Adrenal gland (tissue), 12 donors: ENCODE measurements around the gene TMEM158. TPM values are rescaled to one million over a fixed set of nuclear protein-coding genes. Genes with fewer than 3 reads are reported as not detected.

Source experiments
- DNase-seq, 7 donors: peaks; one replicate each; pipeline ENCODE4 v3.0.0-alpha.2; 2019 to 2020
- H3K27ac ChIP-seq, 5 donors: fragments of 200-600 bp; sonication (generic) in 4 of 5; 1 replicate in 3 of 5; 2 replicates in 2 of 5; pipeline versions ENCODE4 v1.5.1 to v1.8.0; 2016 to 2020; ENCODE audit warnings: mild to moderate bottlenecking in 1 of 5
- H3K27me3 ChIP-seq: fragments of 200-600 bp; 2 replicates; pipeline ENCODE4 v1.8.0; 2021
- H3K36me3 ChIP-seq, 2 donors: fragments of 200-600 bp; replicated peaks in 1 of 2; 1 replicate in 1 of 2; 2 replicates in 1 of 2; pipeline versions ENCODE4 v1.5.1 to v1.8.0; 2018 to 2022
- H3K4me1 ChIP-seq, 2 donors: fragments of 200-600 bp; replicated peaks in 1 of 2; 1 replicate in 1 of 2; 2 replicates in 1 of 2; pipeline versions ENCODE4 v1.5.1 to v1.8.0; 2018 to 2021
- H3K4me3 ChIP-seq, 4 donors: fragments of 200-600 bp; sonication (generic) in 3 of 4; one replicate each; pipeline ENCODE4 v1.5.1; 2016 to 2018
- H3K9me3 ChIP-seq, 3 donors: fragments of 200-600 bp; sonication (generic) in 1 of 3; replicated peaks in 1 of 3; 1 replicate in 2 of 3; 2 replicates in 1 of 3; pipeline versions ENCODE4 v1.5.1 to v1.8.0; 2016 to 2021
- CTCF ChIP-seq, 6 experiments: fragments of 450-650 bp in 4 of 6; fragments of 200-600 bp in 2 of 6; sonication (generic) in 1 of 6; IDR thresholded peaks; 1 replicate in 5 of 6; 2 replicates in 1 of 6; pipeline versions ENCODE4 v1.5.1 to v1.8.0; 2016 to 2021; ENCODE audit warnings: antibody characterized with exemption in 6 of 6, mild to moderate bottlenecking in 2 of 6, moderate library complexity in 1 of 6
- POLR2A ChIP-seq, 2 donors: fragments of 450-650 bp; IDR thresholded peaks; one replicate each; pipeline ENCODE4 v1.6.1; 2017; ENCODE audit warnings: antibody characterized with exemption in 2 of 2, mild to moderate bottlenecking in 2 of 2, moderate library complexity in 1 of 2
- WGBS, 4 donors: extraction: QIAGEN DNeasy Blood & Tissue Kit in 2 of 4; methylation state at CpG; one replicate each; pipeline versions ENCODE4 v1.1.5 to v1.1.7; 2013 to 2017; 5-methylcytosine and 5-hydroxymethylcytosine counted together
- intact Hi-C, 2 donors: fragments of 100-400 bp; cut with DNase I; formaldehyde crosslinking; loops; one replicate each; pipeline versions ENCODE4 v1.14.1 to v1.15.0; 2022 to 2023
- polyA plus RNA-seq, 3 donors: library from polyadenylated mRNA; stranded (reverse); fragments of 200-250 nt in 2 of 3; fragments of 350-450 nt in 1 of 3; fragmentation: Illumina TruSeq in 1 of 3; extraction: RNeasy Lipid Tissue Mini Kit (QIAGEN cat#74804) in 1 of 3; gene quantifications; one replicate each; pipeline ENCODE4 v1.2.3, GENCODE V29; 2013 to 2014
- total RNA-seq, 9 donors: library from RNA; depleted of rRNA in 4 of 9; stranded (reverse); fragments of >200 nt in 4 of 9; fragments of 120-200 nt in 1 of 9; fragmentation: NEBNext Ultra II Directional in 1 of 9; extraction: Animal tissue kit (Norgen Biotek cat#: 25700) in 1 of 9; gene quantifications; one replicate each; pipeline versions ENCODE4 v1.1.0 to v1.2.4, GENCODE V29; 2013 to 2023
- donor health status: healthy with polysubstance abuse.
- donor health status: Bipolar disorder and iron deficiency.
- donor health status: DM: yes; HTN: yes; CAD: no.
- donor health status: DM: no; HTN: no; CAD: no.
- donor health status: DM: no; HTN: no; CAD: no.
- donor health status: DM: yes; HTN: yes; CAD: no.

TMEM158 gene
- total and polyA plus RNA-seq, 12 donors = 2.1 to 31.4 (median 14.0) TPM

GRCh38 chr3:45218578-45219390 lies 7.3 kb downstream of the TMEM158 start:
- Histone ChIP-seq H3K27me3 (no peaks in the 10 kb centered on the region), H3K9me3 (no peaks in the 10 kb centered on the region), H3K4me3 (no peak overlapping the region), H3K27ac (peak overlapping the region in 4 of 5 donors; percentile 3 to 77 (median 48)), H3K4me1 (peaks cover 7 to 12% of the 10 kb centered on the region in 2 donors), H3K36me3 (no peaks in the 10 kb centered on the region)
- WGBS, 4 donors = 37 to 56% (median 41%) methylated on average over 11 of the region's 11 CpGs
- peak in 6 of 7 donors; percentile 62 to 72 (median 68) for DNase-seq
- intact Hi-C loops = no loop called here
- TF ChIP-seq POLR2A (IDR thresholded peaks at IDR 0.05) (peak in 1 of 2 donors; percentile 44), CTCF (IDR thresholded peaks at IDR 0.05) (no peak)

GRCh38 chr3:45216021-45216609 lies 10.0 kb downstream of the TMEM158 start:
- intact Hi-C loops = no loop called here
- H3K27ac ChIP-seq = no peak overlapping the region

GRCh38 chr3:45215466-45215865 lies 10.6 kb downstream of the TMEM158 start:
- no peaks in the 10 kb centered on the region for H3K9me3 ChIP-seq
- H3K36me3 ChIP-seq = no peaks in the 10 kb centered on the region
- no peaks in the 10 kb centered on the region for H3K27me3 ChIP-seq
- peaks cover 33% of the 10 kb centered on the region in 2 donors for H3K4me1 ChIP-seq
- H3K4me3 ChIP-seq = no peak overlapping the region
- 89 to 93% (median 90%) methylated on average over 4 of the region's 4 CpGs for WGBS, 4 donors
- no peak for TF ChIP-seq CTCF (IDR thresholded peaks at IDR 0.05)
- TF ChIP-seq POLR2A (IDR thresholded peaks at IDR 0.05) = no peak
- no peak for DNase-seq
- intact Hi-C loops = loop anchor here in 1 of 2 donors (2.0 kb wide), 1 partner anchor 173 kb away; no protein-coding TSS in a partner anchor
- H3K27ac ChIP-seq = no peak overlapping the region

More at GRCh38 chr3:45216021-45216609, 10.0 kb downstream of the TMEM158 start:
- Histone ChIP-seq H3K9me3 (no peaks in the 10 kb centered on the region), H3K36me3 (no peaks in the 10 kb centered on the region), H3K4me1 (peaks cover 27% of the 10 kb centered on the region in 2 donors), H3K27me3 (no peaks in the 10 kb centered on the region), H3K4me3 (no peak overlapping the region)
- TF ChIP-seq POLR2A (IDR thresholded peaks at IDR 0.05) (no peak), CTCF (IDR thresholded peaks at IDR 0.05) (no peak)
- DNase-seq = no peak
- 57 to 77% (median 61%) methylated on average over 9 to 10 of the region's 10 CpGs for WGBS, 4 donors

GRCh38 chr3:45214061-45214680 lies 11.9 kb downstream of the TMEM158 start:
- Histone ChIP-seq H3K9me3 (no peaks in the 10 kb centered on the region), H3K4me3 (no peak overlapping the region), H3K27ac (no peak overlapping the region), H3K36me3 (no peaks in the 10 kb centered on the region), H3K27me3 (no peaks in the 10 kb centered on the region), H3K4me1 (peaks cover 34 to 39% of the 10 kb centered on the region in 2 donors)
- TF ChIP-seq POLR2A (IDR thresholded peaks at IDR 0.05) (no peak), CTCF (IDR thresholded peaks at IDR 0.05) (no peak)
- no peak for DNase-seq
- 67 to 86% (median 78%) methylated on average over 10 of the region's 10 CpGs for WGBS, 4 donors
- intact Hi-C loops = loop anchor here in 1 of 2 donors (2.0 kb wide), 1 partner anchor 171 kb away; no protein-coding TSS in a partner anchor
